ENCODE data around the gene FAAP100.

FAAP100 gene

GRCh38 chr17:81551458-81552243 is 502 bp downstream of the FAAP100 start:
- DNase-seq: no peak

GRCh38 chr17:81550830-81551457 is 1.2 kb downstream of the FAAP100 start:
- DNase-seq: no peak

- DNase-seq: no peak
Measured at GRCh38 chr17:81550285-81550684, 1.9 kb downstream of the FAAP100 start.

GRCh38 chr17:81549826-81550225 is 2.3 kb downstream of the FAAP100 start:
- DNase-seq: no peak

- DNase-seq: no peak
Measured at GRCh38 chr17:81549031-81549557, 3.1 kb downstream of the FAAP100 start.

GRCh38 chr17:81547614-81547982 is 4.6 kb downstream of the FAAP100 start:
- no peak for DNase-seq

- no peak for DNase-seq
Measured at GRCh38 chr17:81546906-81547613, 5.1 kb downstream of the FAAP100 start.

GRCh38 chr17:81545160-81545949 is 6.8 kb downstream of the FAAP100 start:
- no peak for DNase-seq

GRCh38 chr17:81544281-81544974 is 7.7 kb downstream of the FAAP100 start:
- no peak for DNase-seq

GRCh38 chr17:81543756-81544155 is 8.4 kb downstream of the FAAP100 start:
- DNase-seq: no peak

GRCh38 chr17:81543339-81543675 is 8.8 kb downstream of the FAAP100 start:
- DNase-seq: no peak

GRCh38 chr17:81542431-81543338 is 9.5 kb downstream of the FAAP100 start:
- DNase-seq: no peak

- DNase-seq: no peak
Measured at GRCh38 chr17:81541123-81541522, 11.0 kb downstream of the FAAP100 start.

GRCh38 chr17:81540676-81541027 is 11.5 kb downstream of the FAAP100 start:
- DNase-seq: no peak

GRCh38 chr17:81539961-81540675 is 12.0 kb downstream of the FAAP100 start:
- no peak for DNase-seq

- DNase-seq: no peak
Measured at GRCh38 chr17:81539571-81539900, 12.6 kb downstream of the FAAP100 start.

- no peak for DNase-seq
Measured at GRCh38 chr17:81538651-81539570, 13.2 kb downstream of the FAAP100 start.

- DNase-seq: peak; percentile 79
Measured at GRCh38 chr17:81537856-81538555, 14.1 kb downstream of the FAAP100 start.

GRCh38 chr17:81537343-81537855 is 14.8 kb downstream of the FAAP100 start:
- peak; percentile 77 for DNase-seq

All from NCI-H1092 treated with DMSO at 0.1 percent for 48 hours (cell line).